Vagina (tissue), 2 donors: Measurements from ENCODE around the gene STRN. TPM values are rescaled to one million over a fixed set of nuclear protein-coding genes. Genes with fewer than 3 reads are reported as not detected.

ENCODE experiments used
- DNase-seq, 2 donors: peaks; one replicate each; pipeline ENCODE4 v3.0.0-alpha.2; 2017; ENCODE audit errors: extremely low spot score in 2 of 2
- H3K27ac ChIP-seq: fragments of 200-600 bp; sonication (generic); one replicate; pipeline ENCODE4 v1.5.1; 2019
- H3K27me3 ChIP-seq: fragments of 200-600 bp; sonication (generic); one replicate; pipeline ENCODE4 v1.5.1; 2019
- H3K36me3 ChIP-seq, 2 donors: fragments of 200-600 bp; sonication (generic); one replicate each; pipeline ENCODE4 v1.5.1; 2017 to 2019
- H3K4me1 ChIP-seq: fragments of 200-600 bp; sonication (generic); one replicate; pipeline ENCODE4 v1.5.1; 2019
- H3K4me3 ChIP-seq, 2 donors: fragments of 200-600 bp; sonication (generic); 1 replicate in 1 of 2; 2 replicates in 1 of 2; pipeline ENCODE4 v1.5.1; 2016 to 2019
- H3K9me3 ChIP-seq: fragments of 200-600 bp; sonication (generic); one replicate; pipeline ENCODE4 v1.5.1; 2019
- CTCF ChIP-seq, 3 experiments: fragments of 450-650 bp in 2 of 3; fragments of 200-600 bp in 1 of 3; sonication (generic) in 1 of 3; IDR thresholded peaks; one replicate each; pipeline ENCODE4 v1.5.1; 2017 to 2019; ENCODE audit warnings: antibody characterized with exemption in 3 of 3, mild to moderate bottlenecking in 2 of 3, moderate library complexity in 2 of 3
- POLR2A ChIP-seq, 2 donors: fragments of 450-650 bp; IDR thresholded peaks; one replicate each; pipeline ENCODE4 v1.6.1; 2017; ENCODE audit warnings: antibody characterized with exemption in 2 of 2, mild to moderate bottlenecking in 2 of 2, moderate library complexity in 2 of 2
- POLR2AphosphoS5 ChIP-seq, 2 donors: sonication (generic); formaldehyde crosslinking; IDR thresholded peaks; one replicate each; pipeline ENCODE4 v1.9.0; 2017; ENCODE audit warnings: antibody characterized with exemption in 2 of 2, mild to moderate bottlenecking in 2 of 2, low read depth in 1 of 2; ENCODE audit not compliant: insufficient read depth in 1 of 2
- intact Hi-C: fragments of 100-400 bp; cut with DNase I; formaldehyde crosslinking; loops from one replicate; pipeline ENCODE4 v1.15.1; 2023
- total RNA-seq: library from RNA; depleted of rRNA; stranded (reverse); fragments of >200 nt; gene quantifications from one replicate; pipeline ENCODE4 v1.2.3, GENCODE V29; 2016

STRN gene
- total RNA-seq, 1 donor from 2014 or later = 19.4 TPM

DNA sequence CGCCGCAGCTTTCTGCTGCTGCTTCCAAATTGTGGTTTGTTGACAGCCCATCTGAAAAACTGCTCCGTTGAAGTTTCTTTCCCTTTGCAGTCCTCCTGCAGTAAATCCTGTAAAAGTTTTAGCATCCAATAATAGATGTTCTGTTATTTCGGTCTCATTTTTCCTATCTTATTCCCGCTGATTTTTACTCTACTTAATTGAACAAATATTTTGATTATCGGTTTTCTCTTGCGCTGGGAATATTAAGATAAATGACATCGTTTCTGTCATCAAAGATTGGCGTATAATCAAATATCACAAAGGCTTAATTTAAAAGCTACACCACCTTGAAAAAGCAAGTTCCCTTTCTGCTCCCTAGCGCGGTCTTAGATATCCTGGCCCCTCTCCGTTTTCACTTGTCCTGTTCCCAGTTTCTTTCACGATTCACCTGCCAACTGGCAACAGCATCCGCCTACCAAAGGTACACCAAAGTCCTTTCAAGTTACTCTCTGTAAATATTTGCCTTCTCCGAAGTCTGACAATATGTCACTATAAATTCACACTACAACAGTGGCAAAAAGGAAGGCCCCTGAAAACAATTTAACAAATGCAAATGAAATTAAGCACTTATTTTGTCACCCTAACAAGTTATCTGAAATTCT is 1.0 kb upstream of the STRN start:
- DNase-seq = no peak
- no peaks in the 10 kb centered on the region for H3K9me3 ChIP-seq
- no peak for TF ChIP-seq POLR2A (IDR thresholded peaks at IDR 0.05)
- no peak for TF ChIP-seq CTCF (IDR thresholded peaks at IDR 0.05)
- no peak for TF ChIP-seq POLR2AphosphoS5 (IDR thresholded peaks at IDR 0.05; ENCODE audit: insufficient read depth in 1 of 2, low read depth in 1 of 2)
- H3K27me3 ChIP-seq = no peaks in the 10 kb centered on the region
- peak overlapping the region; percentile 87 to 99 for H3K4me3 ChIP-seq
- H3K4me1 ChIP-seq = peaks cover 34% of the 10 kb centered on the region
- H3K36me3 ChIP-seq = no peaks in the 10 kb centered on the region
- intact Hi-C loops = no loop called here
- H3K27ac ChIP-seq = peak overlapping the region; percentile 89

- Histone ChIP-seq H3K36me3 (no peaks in the 10 kb centered on the region), H3K9me3 (no peaks in the 10 kb centered on the region), H3K4me1 (peaks cover 44% of the 10 kb centered on the region), H3K27me3 (no peaks in the 10 kb centered on the region), H3K4me3 (peak overlapping the region; percentile 87 to 99), H3K27ac (peak overlapping the region; percentile 91)
- no peak for TF ChIP-seq POLR2AphosphoS5 (IDR thresholded peaks at IDR 0.05; ENCODE audit: insufficient read depth in 1 of 2, low read depth in 1 of 2)
- TF ChIP-seq CTCF (IDR thresholded peaks at IDR 0.05) = no peak
- DNase-seq = peak in 1 of 2 donors; percentile 88
- intact Hi-C loops = no loop called here
Observed at GRCh38 chr2:36965751-36966369, 476 bp downstream of the STRN start.

DNA sequence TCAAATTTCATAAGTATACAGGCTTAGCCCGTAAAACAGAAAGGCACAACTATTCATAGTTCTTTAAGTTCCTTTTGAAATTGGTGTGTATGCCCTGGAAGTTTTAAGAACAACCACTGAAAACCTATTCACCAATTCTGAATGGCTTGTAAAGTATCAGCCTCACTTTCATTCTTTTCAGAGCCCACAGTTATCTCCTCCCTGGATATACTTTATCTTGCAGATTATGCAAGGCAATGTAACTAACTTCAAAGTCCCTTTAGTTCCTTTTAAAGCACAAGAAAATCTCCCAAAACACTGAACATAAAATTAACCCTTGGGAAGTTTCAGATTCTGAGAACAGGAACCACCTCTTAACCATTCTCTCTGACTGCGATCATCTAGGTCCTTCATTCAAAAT is 1.1 kb downstream of the STRN start:
- intact Hi-C loops = no loop called here
- peaks cover 44% of the 10 kb centered on the region for H3K4me1 ChIP-seq
- H3K27ac ChIP-seq = peak overlapping the region; percentile 91

DNA sequence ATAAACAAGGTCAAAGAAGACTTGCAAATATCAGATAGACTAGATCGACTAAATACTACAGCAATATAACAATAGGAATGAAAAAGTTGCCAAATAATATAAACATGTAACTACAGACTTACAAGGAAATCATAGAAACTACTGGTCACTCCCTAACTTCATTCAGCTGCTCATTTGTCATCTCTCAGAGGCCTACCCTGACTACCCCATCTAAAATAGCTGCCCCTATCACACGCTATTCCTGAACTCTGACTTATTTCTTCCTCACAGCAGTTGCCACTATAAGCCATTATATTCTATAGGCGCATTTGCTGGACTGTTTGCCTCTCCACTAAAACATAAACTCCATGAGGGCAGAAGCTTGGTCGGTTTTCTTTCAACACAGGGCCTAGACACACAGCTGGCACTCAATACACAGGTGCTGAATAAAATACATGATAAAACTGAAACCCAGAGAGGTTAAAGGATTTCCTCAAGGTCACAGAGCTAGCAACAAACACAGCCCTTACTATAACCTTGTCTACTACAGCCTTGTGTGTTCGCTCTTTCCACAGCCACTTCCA is 1.8 kb downstream of the STRN start:
- H3K9me3 ChIP-seq = no peaks in the 10 kb centered on the region
- intact Hi-C loops = no loop called here
- H3K27me3 ChIP-seq = no peaks in the 10 kb centered on the region
- TF ChIP-seq CTCF (IDR thresholded peaks at IDR 0.05) (no peak), POLR2A (IDR thresholded peaks at IDR 0.05) (no peak), POLR2AphosphoS5 (IDR thresholded peaks at IDR 0.05; ENCODE audit: insufficient read depth in 1 of 2, low read depth in 1 of 2) (no peak)
- peaks cover 44% of the 10 kb centered on the region for H3K4me1 ChIP-seq
- peak overlapping the region; percentile 87 to 99 for H3K4me3 ChIP-seq
- H3K27ac ChIP-seq = no peak overlapping the region
- no peaks in the 10 kb centered on the region for H3K36me3 ChIP-seq
- DNase-seq = no peak

More for the DNA sequence above, 1.1 kb downstream of the STRN start:
- Histone ChIP-seq H3K36me3 (no peaks in the 10 kb centered on the region), H3K9me3 (no peaks in the 10 kb centered on the region), H3K4me3 (peak overlapping the region; percentile 87 to 99), H3K27me3 (no peaks in the 10 kb centered on the region)
- TF ChIP-seq POLR2A (IDR thresholded peaks at IDR 0.05) = no peak
- no peak for TF ChIP-seq POLR2AphosphoS5 (IDR thresholded peaks at IDR 0.05; ENCODE audit: insufficient read depth in 1 of 2, low read depth in 1 of 2)
- no peak for TF ChIP-seq CTCF (IDR thresholded peaks at IDR 0.05)
- no peak for DNase-seq

DNA sequence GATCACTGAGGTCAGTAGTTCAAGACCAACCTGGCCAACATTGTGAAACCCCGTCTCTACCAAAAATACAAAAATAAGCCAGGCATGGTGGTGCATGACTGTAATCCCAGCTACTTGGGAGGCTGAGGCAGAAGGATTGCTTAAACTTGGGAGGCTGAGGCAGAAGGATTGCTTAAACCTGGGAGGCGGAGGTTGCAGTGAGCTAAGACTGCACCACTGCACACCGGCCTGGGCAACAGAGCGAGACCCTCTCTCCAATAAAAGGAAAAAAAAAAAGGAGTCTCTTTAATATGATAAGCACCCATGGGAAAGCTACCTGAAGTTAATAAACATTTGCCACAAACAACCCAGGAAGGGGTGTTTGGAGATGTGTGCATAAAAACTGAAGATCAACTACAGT is 2.6 kb downstream of the STRN start:
- TF ChIP-seq POLR2A (IDR thresholded peaks at IDR 0.05) (no peak), POLR2AphosphoS5 (IDR thresholded peaks at IDR 0.05; ENCODE audit: insufficient read depth in 1 of 2, low read depth in 1 of 2) (no peak), CTCF (IDR thresholded peaks at IDR 0.05) (no peak)
- peaks cover 44% of the 10 kb centered on the region for H3K4me1 ChIP-seq

More for the DNA sequence above, 2.6 kb downstream of the STRN start:
- intact Hi-C loops = no loop called here
- DNase-seq = no peak
- H3K27ac ChIP-seq = no peak overlapping the region
- H3K27me3 ChIP-seq = no peaks in the 10 kb centered on the region
- H3K9me3 ChIP-seq = no peaks in the 10 kb centered on the region
- no peaks in the 10 kb centered on the region for H3K36me3 ChIP-seq
- no peak overlapping the region for H3K4me3 ChIP-seq
